Measurements from ENCODE around the gene INSYN1. TPM values are rescaled to one million over a fixed set of nuclear protein-coding genes. Genes with fewer than 3 reads are reported as not detected.

The INSYN1 gene
- total and polyA plus RNA-seq, 2 of the 13 experiments (the other 11 are each of a cell fraction or from before 2014, with no cell fraction given) = not detected

GRCh38 chr15:73755481-73755880 lies 2.3 kb upstream of the INSYN1 start:
- DNase-seq (ENCODE audit: low spot score) (no peak), FAIRE-seq (no peak), ATAC-seq (no peak)
- POLR2A ChIA-PET = no interaction called here
- intact Hi-C loops (cut with micrococcal nuclease; ENCODE audit: unreplicated experiment) (no loop called here), in situ Hi-C loops (cut with HindIII; ENCODE audit: extremely low pct_ligation_motif_present, low pct_unique_long_range_greater_than_20kb) (no loop called here)
- no peaks in the 10 kb centered on the region for H3K4me1 ChIP-seq (ENCODE audit: insufficient read depth, low read length)
- H3K79me2 ChIP-seq (ENCODE audit: insufficient read depth, low read length) = no peaks in the 10 kb centered on the region
- peaks cover 10 to 42% of the 10 kb centered on the region in 2 experiments; a peak in 4 of 5 replicates for H3K27me3 ChIP-seq (ENCODE audit: control insufficient read depth in 1 of 2, insufficient read depth in 2 of 2, low read length in 2 of 2)
- CTCF ChIA-PET (ENCODE audit: low intra/inter-chr PET ratio, low total read pairs) = no interaction called here
- no peak overlapping the region for H2AFZ ChIP-seq (ENCODE audit: low read length)
- no peak overlapping the region for H3K27ac ChIP-seq (ENCODE audit: extremely low read length, insufficient read depth, low read length)
- no peak overlapping the region for H3K4me3 ChIP-seq (replicated peaks in 1 of 3; ENCODE audit: insufficient read depth in 1 of 3, low read depth in 2 of 3, low read length in 3 of 3)
- no peaks in the 10 kb centered on the region for H4K20me1 ChIP-seq (ENCODE audit: insufficient read depth, low read length)
- WGBS (ENCODE audit: low lambda C conversion rate) = 54% methylated on average over 5 of the region's 5 CpGs
- H3K9me3 ChIP-seq (ENCODE audit: low read length) = no peaks in the 10 kb centered on the region
- H3K4me2 ChIP-seq (ENCODE audit: low read depth, low read length) = no peak overlapping the region
- H3K9ac ChIP-seq (ENCODE audit: insufficient read depth, low read depth, low read length) = no peak overlapping the region
- no peaks in the 10 kb centered on the region for H3K36me3 ChIP-seq (replicated peaks in 1 of 2; ENCODE audit: control insufficient read depth in 1 of 2, insufficient read depth in 2 of 2, low read length in 2 of 2)
- BruUV-seq (replicated peaks) = no TSS peak
- TF ChIP-seq DBP (CRISPR knock-in tag; IDR thresholded peaks at IDR 0.05; ENCODE audit: not compliant biosample characterization) (no peak), ZNF44 (CRISPR knock-in tag; IDR thresholded peaks at IDR 0.05) (no peak), GLI4 (CRISPR knock-in tag; IDR thresholded peaks at IDR 0.05; ENCODE audit: borderline replicate concordance) (no peak), ZNF547 (CRISPR knock-in tag; IDR thresholded peaks at IDR 0.05) (no peak), HNF1A (IDR thresholded peaks at IDR 0.05; ENCODE audit: low read depth) (no peak), HNF1A (CRISPR knock-in tag; IDR thresholded peaks at IDR 0.05; ENCODE audit: borderline replicate concordance) (no peak)
- TF ChIP-seq, protein P1, sequence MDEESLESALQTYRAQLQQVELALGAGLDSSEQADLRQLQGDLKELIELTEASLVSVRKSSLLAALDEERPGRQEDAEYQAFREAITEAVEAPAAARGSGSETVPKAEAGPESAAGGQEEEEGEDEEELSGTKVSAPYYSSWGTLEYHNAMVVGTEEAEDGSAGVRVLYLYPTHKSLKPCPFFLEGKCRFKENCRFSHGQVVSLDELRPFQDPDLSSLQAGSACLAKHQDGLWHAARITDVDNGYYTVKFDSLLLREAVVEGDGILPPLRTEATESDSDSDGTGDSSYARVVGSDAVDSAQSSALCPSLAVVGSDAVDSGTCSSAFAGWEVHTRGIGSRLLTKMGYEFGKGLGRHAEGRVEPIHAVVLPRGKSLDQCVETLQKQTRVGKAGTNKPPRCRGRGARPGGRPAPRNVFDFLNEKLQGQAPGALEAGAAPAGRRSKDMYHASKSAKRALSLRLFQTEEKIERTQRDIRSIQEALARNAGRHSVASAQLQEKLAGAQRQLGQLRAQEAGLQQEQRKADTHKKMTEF (CRISPR knock-in tag; IDR thresholded peaks at IDR 0.05) = no peak

Data from HepG2 (cell line).